SK-N-MC (cell line): ENCODE measurements around the gene DAD1.

Experiments
- EZH2 ChIP-seq: fragments of 200-600 bp; sonication (generic); IDR thresholded peaks from one replicate; pipeline ENCODE4 v1.6.1; 2017; ENCODE audit warnings: antibody characterized with exemption
- FOXP2 ChIP-seq: optimal IDR thresholded peaks from 2 replicates; pipeline ENCODE3; 2011; ENCODE audit warnings: mild to moderate bottlenecking, moderate library complexity; ENCODE audit not compliant: insufficient read depth; ENCODE audit errors: extremely low read length, control extremely low read depth
- POLR2AphosphoS5 ChIP-seq: IDR thresholded peaks from 2 replicates; pipeline ENCODE4 v1.6.1; 2012; ENCODE audit warnings: mild to moderate bottlenecking, low read depth, low read length, borderline replicate concordance

GRCh38 chr14:22606380-22606779 is 17.4 kb upstream of the DAD1 start:
- no peak for TF ChIP-seq POLR2AphosphoS5
- TF ChIP-seq EZH2: no peak
- no peak for TF ChIP-seq FOXP2
